Prostate gland (tissue), 2 donors: Measurements from ENCODE around the gene ASIC2. TPM values are rescaled to one million over a fixed set of nuclear protein-coding genes. Genes with fewer than 3 reads are reported as not detected.

ENCODE experiments used
- DNase-seq: peaks from one replicate; pipeline ENCODE4 v3.0.0-alpha.2; 2019; ENCODE audit warnings: low spot score
- H3K27ac ChIP-seq, 2 donors: fragments of 200-600 bp; sonication (generic); 2 replicates each; pipeline ENCODE4 v1.5.1; 2017 to 2019
- H3K27me3 ChIP-seq: fragments of 200-600 bp; sonication (generic); replicated peaks from 2 replicates; pipeline ENCODE4 v1.5.1; 2019; ENCODE audit not compliant: insufficient read depth
- H3K36me3 ChIP-seq, 2 donors: fragments of 200-600 bp; sonication (generic); 1 replicate in 1 of 2; 2 replicates in 1 of 2; pipeline versions ENCODE4 v1.5.1 to v1.8.1; 2017 to 2019
- H3K4me1 ChIP-seq: fragments of 200-600 bp; sonication (generic); replicated peaks from 2 replicates; pipeline ENCODE4 v1.5.1; 2019
- H3K4me3 ChIP-seq, 2 donors: fragments of 200-600 bp; sonication (generic); 2 replicates each; pipeline ENCODE4 v1.5.1; 2017 to 2019
- H3K9me3 ChIP-seq: fragments of 200-600 bp; sonication (generic); 2 replicates; pipeline ENCODE4 v1.5.1; 2017
- POLR2A ChIP-seq: fragments of 450-650 bp; IDR thresholded peaks from one replicate; pipeline ENCODE4 v1.6.1; 2016; ENCODE audit warnings: antibody characterized with exemption, mild to moderate bottlenecking
- POLR2AphosphoS5 ChIP-seq: sonication (generic); formaldehyde crosslinking; IDR thresholded peaks from one replicate; pipeline ENCODE4 v1.6.1; 2017; ENCODE audit warnings: antibody characterized with exemption
- whole genome bisulfite sequencing: methylation state at CpG from one replicate; pipeline ENCODE4 v1.1.5; 2018; 5-methylcytosine and 5-hydroxymethylcytosine counted together
- intact Hi-C: fragments of 100-400 bp; cut with DNase I; formaldehyde crosslinking; loops from one replicate; pipeline ENCODE4 v1.14.2; 2022
- total RNA-seq, 2 donors: library from RNA; depleted of rRNA; stranded (reverse); fragments of >200 nt; gene quantifications; one replicate each; pipeline ENCODE4 v1.1.0, GENCODE V29; 2016
- TF ChIP-seq, protein P1 (sequence below), 4 experiments: fragments of 200-600 bp in 2 of 4; fragments of 450-650 bp in 2 of 4; sonication (generic) in 2 of 4; IDR thresholded peaks; 1 replicate in 3 of 4; 2 replicates in 1 of 4; pipeline ENCODE4 v1.5.1; 2016 to 2019; ENCODE audit warnings: antibody characterized with exemption in 4 of 4, mild to moderate bottlenecking in 2 of 4, moderate library complexity in 2 of 4

Gene ASIC2
- total RNA-seq, 2 donors from 2014 or later: 3.2 TPM; not detected in 1

DNA sequence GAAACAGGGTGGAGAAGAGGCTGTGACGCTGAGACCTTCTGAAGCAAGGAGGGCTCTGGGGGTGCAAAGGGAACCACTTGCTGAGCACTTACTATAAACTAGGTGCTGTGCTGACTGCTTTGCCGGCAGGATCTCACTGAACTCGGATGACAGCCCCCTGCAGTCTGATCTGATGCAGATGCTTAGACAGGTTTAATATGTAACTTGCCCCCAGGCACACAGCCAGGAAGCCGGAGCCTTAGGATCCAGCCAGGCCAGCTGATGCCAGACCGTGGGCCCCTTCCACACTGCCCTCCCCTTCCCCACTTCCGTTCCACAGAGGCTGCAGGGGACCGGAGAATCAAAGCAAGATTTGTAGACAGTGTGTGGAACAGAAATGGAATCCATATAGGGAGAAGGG, 278.3 kb downstream of the ASIC2 start:
- 28% methylated on average over 7 of the region's 7 CpGs for WGBS
- TF ChIP-seq POLR2AphosphoS5 (no peak), POLR2A (no peak)
- TF ChIP-seq, protein P1, sequence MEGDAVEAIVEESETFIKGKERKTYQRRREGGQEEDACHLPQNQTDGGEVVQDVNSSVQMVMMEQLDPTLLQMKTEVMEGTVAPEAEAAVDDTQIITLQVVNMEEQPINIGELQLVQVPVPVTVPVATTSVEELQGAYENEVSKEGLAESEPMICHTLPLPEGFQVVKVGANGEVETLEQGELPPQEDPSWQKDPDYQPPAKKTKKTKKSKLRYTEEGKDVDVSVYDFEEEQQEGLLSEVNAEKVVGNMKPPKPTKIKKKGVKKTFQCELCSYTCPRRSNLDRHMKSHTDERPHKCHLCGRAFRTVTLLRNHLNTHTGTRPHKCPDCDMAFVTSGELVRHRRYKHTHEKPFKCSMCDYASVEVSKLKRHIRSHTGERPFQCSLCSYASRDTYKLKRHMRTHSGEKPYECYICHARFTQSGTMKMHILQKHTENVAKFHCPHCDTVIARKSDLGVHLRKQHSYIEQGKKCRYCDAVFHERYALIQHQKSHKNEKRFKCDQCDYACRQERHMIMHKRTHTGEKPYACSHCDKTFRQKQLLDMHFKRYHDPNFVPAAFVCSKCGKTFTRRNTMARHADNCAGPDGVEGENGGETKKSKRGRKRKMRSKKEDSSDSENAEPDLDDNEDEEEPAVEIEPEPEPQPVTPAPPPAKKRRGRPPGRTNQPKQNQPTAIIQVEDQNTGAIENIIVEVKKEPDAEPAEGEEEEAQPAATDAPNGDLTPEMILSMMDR (IDR thresholded peaks at IDR 0.05): no peak
- H3K36me3 ChIP-seq: no peaks in the 10 kb centered on the region
- H3K4me3 ChIP-seq: no peak overlapping the region
- H3K4me1 ChIP-seq: no peaks in the 10 kb centered on the region
- intact Hi-C loops: no loop called here
- H3K9me3 ChIP-seq: no peaks in the 10 kb centered on the region
- H3K27ac ChIP-seq: no peak overlapping the region
- DNase-seq: no peak
- H3K27me3 ChIP-seq: peaks cover 2% of the 10 kb centered on the region

DNA sequence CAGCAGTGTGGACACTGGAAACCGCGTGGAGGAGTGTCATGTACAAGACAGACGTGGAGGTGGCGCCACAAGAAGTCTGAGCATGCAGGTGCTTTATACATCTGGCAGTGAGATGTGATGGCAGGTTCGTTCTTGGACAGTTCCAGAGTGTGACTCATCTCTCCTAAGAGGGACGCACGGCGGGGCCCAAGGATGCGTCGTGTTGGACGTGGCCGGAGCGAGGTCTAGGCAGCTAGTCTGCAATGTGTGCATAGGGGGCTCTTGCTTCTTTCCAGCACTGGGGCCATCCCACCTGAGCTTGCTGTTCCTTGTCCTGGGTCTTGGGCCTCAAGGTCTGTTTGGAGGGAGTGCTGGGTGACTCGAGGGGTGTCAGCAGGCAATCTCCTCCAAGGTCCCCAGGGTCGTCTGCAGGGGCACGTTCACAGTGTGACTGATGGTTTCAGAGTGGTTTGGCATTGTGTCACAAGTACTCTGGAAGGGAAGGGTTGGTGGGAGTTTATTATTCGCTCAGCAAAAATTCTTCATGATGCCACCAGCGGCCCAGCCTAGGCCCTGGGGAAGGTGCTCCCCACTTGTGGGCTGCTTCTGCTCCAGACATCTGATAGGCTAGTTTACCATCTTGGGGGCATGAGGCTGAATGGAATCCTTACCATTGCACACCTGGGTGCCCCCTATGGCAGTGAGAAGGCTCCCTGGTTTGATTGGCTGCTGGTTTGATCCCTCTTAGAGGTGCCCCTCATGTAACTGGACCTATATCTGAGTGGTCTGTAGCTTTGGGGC, 279.3 kb downstream of the ASIC2 start:
- Histone ChIP-seq H3K27ac (no peak overlapping the region), H3K9me3 (no peaks in the 10 kb centered on the region), H3K4me3 (no peak overlapping the region), H3K27me3 (peaks cover 2% of the 10 kb centered on the region), H3K4me1 (no peaks in the 10 kb centered on the region), H3K36me3 (no peaks in the 10 kb centered on the region)
- no peak for TF ChIP-seq POLR2A
- TF ChIP-seq POLR2AphosphoS5: no peak
- TF ChIP-seq, protein P1 (IDR thresholded peaks at IDR 0.05): no peak
- intact Hi-C loops: no loop called here
- DNase-seq: no peak
- 82% methylated on average over 18 of the region's 18 CpGs for WGBS

DNA sequence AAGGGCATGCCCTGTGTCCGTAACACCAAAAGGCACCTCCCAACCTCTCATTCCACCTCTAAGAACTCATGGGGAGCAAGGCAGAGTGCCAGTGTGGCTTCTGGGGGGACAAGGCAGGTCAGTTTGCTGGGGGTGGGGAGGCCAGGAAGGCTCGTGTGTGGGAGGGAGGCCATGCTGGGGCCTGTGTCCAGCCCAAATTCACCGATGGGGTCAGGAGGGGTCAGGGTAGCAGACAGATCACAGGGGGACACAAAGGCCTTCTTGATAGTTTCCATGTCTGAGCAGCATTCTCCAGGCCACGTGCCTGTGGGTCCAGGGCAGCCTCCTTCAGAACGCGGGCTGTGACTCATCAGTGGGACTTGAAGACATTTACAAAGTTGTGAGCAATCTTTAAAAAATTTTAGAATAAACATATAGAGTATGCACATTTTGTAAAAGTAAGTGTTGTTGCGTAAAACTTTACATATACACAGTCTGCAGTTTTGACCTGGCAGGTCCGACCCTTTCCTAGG, 280.5 kb downstream of the ASIC2 start:
- TF ChIP-seq, protein P1 (IDR thresholded peaks at IDR 0.05): no peak
- TF ChIP-seq POLR2AphosphoS5: no peak
- TF ChIP-seq POLR2A: no peak
- Histone ChIP-seq H3K4me3 (no peak overlapping the region), H3K4me1 (no peaks in the 10 kb centered on the region), H3K27me3 (no peaks in the 10 kb centered on the region), H3K9me3 (no peaks in the 10 kb centered on the region), H3K36me3 (no peaks in the 10 kb centered on the region), H3K27ac (no peak overlapping the region)
- intact Hi-C loops: no loop called here
- 73% methylated on average over 8 of the region's 8 CpGs for WGBS
- no peak for DNase-seq

DNA sequence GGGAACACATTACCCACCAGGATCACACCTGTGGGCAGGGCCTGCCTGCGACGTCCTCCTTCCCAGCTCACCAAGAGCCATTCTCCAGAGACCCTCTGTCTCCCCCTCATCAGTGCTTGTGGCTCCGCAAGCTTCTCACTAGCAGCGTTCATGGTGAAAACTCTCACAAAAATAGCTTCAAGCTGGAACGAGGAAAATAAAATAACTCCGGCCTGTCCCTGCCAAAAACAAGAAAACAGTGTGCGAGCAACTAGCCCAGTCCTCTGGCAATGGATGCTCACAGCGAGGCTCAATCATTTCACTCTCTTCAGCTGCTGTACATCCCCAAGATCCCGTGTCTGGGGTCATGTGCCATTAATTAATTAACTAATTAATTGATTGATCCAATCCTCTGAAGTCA, 283.5 kb downstream of the ASIC2 start:
- H3K4me3 ChIP-seq: no peak overlapping the region
- 85% methylated on average over 9 of the region's 9 CpGs for WGBS
- H3K4me1 ChIP-seq: no peaks in the 10 kb centered on the region
- H3K27ac ChIP-seq: no peak overlapping the region
- H3K27me3 ChIP-seq: no peaks in the 10 kb centered on the region
- intact Hi-C loops: no loop called here
- TF ChIP-seq, protein P1 (IDR thresholded peaks at IDR 0.05): no peak
- TF ChIP-seq POLR2AphosphoS5 (no peak), POLR2A (no peak)
- no peaks in the 10 kb centered on the region for H3K9me3 ChIP-seq
- no peaks in the 10 kb centered on the region for H3K36me3 ChIP-seq
- DNase-seq: no peak

DNA sequence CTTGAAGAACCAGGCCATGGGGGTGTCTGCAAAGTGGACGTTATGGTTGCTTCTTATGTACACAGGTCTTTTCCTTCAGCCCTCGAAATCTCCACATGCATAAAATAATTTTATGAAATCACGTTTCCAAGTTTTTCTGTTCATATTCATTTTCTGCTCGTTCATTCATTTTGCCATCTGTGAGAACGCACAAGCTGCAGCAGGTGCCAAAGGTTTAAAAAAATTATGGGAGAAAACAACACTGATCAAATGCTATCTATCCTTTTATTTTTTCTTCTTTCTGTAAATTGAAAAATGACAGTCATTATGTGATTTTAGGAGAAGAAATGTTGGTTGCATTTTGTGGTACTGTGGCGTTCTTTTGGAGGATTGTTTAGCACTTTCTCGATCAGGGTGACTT, 285.9 kb downstream of the ASIC2 start:
- DNase-seq: no peak
- H3K36me3 ChIP-seq: no peaks in the 10 kb centered on the region
- no peaks in the 10 kb centered on the region for H3K9me3 ChIP-seq
- intact Hi-C loops: no loop called here
- H3K4me3 ChIP-seq: no peak overlapping the region
- TF ChIP-seq POLR2A: no peak
- TF ChIP-seq, protein P1 (IDR thresholded peaks at IDR 0.05): no peak
- TF ChIP-seq POLR2AphosphoS5: no peak
- 90% methylated on average over 7 of the region's 7 CpGs for WGBS
- no peaks in the 10 kb centered on the region for H3K27me3 ChIP-seq
- no peaks in the 10 kb centered on the region for H3K4me1 ChIP-seq
- no peak overlapping the region for H3K27ac ChIP-seq
